Stimulated activated CD8-positive, alpha-beta memory T cell treated with anti-CD3 and anti-CD28 coated beads, Interleukin-15, amount 100 ng/mL, for 4 hours (primary cell): ENCODE measurements around the gene CLOCK.

ENCODE experiments used
- DNase-seq, 2 donors: peaks; one replicate each; pipeline ENCODE4 v3.0.0-alpha.2; 2020; ENCODE audit warnings: low read depth in 2 of 2

CLOCK gene

DNA sequence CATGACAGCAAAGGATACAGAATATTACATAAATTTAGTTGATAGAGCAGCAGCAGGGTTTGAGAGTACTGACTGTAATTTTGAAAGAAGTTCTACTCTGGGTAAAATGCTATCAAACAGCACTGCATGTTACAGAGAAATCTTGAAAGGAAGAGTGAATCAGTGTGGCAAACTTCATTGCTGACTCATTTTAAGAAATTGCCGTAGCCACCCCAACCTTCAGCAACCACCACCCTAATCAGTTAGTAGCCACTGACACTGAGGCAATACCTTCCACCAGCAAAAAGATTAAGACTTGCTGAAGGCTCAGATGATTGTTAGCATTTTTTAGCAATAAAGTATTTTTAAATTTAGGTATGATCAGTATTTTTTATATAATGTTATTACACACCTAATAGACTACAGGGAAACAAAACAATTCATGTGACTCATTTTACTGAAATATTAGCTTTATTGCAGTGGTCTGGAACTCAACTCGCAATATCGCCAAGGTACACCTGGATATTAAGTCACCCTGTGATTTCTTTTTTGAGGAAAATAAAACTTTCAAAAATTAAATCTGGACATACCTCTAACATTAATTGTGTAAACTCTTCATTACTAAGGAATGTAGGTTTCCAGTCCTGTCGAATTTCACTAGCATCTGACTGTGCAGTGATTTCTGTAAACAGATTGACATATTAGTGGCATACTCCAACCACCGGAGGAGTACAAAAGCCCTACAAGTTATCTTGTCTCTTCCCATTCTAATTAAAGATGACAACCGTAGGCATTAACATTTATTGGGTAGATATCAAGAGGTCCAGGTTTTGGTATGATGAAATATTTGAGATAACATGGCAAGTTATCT lies 71.1 kb downstream of the CLOCK start:
- no peak for DNase-seq

DNA sequence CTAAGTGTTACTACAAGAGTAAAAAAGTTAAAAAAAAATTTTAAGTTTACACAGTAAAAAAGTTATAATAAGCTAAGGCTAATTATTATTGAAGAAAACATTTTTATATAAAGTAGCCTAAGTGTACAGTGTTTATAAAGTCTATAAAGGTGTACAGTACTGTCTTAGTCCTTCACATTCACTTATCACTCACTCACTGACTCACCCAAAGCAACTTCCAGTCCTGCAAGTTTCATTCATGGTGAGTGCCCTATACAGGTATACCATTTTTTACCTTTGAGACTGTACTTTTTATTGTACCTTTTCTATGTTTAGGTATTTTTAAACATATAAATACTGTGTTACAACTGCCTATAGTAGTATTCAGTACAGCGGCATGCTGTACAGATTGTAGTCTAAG lies 76.7 kb downstream of the CLOCK start:
- no peak for DNase-seq

DNA sequence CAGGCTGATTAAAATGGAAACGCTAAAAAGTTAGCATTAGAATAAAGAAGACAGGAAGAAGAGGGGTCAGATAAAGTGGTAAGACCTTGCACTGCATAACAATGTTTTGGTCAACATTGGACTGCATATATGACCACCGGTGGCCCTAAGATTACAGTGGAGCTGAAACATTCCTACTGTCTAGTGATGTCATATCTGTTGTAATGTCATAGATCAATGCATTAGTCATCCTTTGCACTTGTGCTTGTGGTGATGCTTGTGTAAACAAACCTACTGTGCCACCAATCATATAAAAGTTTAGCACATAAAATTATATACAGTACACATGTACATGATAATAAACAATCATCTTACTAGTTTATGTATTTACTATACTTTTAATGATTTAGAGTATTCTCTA lies 78.0 kb downstream of the CLOCK start:
- DNase-seq: no peak

DNA sequence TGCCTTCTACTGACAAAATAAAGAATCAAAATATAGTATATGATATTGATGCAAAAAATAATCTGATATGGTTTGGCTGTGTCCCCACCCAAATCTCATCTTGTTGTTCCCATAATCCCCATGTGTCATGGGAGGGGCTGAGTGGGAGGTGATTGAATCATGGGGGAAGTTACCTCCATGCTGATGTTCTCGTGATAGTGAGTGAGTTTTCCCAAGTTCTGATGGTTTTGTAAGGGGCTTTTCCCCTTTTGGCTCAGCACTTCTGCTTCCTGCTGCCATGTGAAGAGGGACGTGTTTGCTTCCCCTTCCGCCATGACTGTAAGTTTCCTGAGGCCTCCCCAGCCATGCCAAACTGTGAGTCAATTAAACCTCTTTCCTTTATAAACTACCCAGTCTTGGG lies 80.7 kb downstream of the CLOCK start:
- no peak for DNase-seq

DNA sequence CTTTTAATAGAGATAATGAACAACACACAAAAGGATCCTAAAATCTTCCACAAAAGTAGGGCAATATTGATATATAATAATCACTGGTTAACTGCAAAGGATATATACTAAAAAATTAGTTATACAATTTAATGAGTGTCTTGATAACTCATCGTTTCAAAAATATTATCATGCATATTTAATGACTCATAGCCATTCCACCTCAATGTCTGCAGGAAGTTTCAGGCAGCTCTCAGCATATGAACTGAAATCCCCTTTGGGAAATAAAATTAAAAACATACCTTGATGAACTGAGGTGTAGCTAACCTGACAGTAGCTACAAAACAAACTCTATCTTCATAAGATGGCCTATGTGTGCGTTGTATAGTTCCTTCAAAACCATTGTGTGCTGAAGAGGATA lies 88.1 kb downstream of the CLOCK start:
- DNase-seq: no peak

DNA sequence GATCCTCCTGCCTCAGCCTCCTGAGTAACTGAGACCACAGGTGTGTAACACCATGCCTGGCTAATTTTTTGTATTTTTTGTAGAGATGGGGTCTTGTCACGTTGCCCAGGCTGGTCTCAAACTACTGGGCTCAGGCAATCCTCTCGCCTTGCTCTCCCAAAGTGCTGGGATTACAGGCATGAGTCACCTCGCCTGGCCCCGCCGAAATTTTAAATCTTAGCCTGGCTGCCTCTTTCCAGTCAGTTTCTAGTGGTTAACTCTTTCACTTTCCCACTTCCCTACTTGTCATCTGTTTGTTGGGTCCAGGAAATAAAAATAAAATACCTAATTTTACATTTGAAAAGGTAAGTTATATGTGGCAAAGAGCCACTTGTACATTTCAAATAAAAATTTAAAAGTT lies 88.5 kb downstream of the CLOCK start:
- DNase-seq: no peak

DNA sequence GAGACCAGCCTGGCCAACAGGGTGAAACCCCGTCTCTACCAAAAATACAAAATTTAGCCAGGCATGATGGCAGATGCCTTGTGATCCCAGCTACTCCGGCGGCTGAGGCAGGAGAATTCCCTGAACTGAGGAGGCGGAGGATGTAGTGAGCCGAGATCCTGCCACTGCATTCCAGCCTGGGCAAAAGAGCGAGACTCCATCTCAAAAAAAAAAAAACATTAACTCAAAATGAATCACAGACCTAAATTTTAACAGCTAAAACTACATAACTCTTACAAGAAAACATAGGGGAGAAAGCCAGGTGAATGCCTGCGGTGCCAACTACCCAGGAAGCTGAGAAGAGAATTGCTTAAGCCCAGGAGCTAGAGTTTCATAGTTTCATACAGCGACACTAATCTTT lies 96.1 kb downstream of the CLOCK start:
- DNase-seq: no peak

DNA sequence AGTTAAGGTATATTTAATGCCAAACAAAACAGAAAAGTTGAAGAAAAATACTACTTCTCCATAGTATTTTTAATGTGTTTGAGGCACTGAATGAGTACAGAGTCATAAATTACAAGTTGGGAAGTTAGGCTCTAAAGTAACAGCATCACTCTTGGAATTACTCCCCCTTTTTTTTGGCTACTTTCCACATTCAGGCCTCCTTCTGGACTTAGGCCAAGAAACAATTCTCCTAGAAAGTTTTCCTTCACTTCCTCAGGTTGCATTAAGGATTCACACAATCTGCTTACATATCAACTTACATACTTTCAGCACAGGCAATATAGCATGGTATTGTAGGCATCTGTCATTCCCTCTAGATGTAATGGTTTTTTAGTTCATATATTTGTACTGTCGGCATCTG lies 98.9 kb downstream of the CLOCK start:
- DNase-seq: no peak

DNA sequence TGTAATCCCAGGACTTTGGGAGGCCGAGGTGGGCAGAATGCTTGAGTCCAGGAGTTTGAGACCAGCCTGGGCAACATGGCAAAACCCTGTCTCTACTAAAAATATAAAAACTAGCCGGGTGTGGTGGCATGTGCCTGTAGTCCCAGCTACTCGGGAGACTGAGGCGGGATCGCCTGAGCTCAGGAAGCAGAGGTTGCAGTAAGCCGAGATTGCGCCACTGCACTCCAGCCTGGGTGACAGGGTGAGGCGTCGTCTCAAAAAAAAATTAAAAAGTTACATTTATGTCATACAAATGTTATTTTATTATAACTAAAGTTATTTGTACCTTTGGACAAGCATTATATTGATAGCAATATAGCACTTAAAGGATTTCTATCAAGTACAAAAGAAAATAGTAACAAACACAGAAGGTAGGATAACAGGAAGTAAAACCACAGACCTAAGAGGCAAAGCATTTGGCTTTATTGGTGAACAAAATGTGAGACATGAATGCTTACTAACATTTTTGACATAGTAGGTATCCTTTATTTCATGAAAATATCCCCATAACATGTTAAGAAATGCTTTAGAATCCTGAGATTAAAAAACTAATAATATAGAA lies 99.5 kb downstream of the CLOCK start:
- no peak for DNase-seq

DNA sequence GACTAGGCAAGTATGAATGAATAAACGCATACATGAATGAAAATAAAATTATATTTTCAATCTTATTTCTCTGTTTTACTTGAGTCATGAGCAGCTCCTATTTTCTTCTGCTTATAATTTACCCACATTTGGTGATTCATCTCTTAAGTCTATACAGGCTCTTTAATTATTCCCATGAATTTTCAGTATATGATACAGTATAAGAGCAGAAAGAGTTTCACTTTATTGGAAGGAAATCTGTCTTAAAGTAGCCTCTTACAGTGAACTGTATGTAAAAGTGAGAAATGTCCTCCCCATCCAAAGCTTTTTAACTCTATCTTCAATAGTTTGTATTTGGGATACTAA lies 100.2 kb downstream of the CLOCK start:
- DNase-seq: no peak

DNA sequence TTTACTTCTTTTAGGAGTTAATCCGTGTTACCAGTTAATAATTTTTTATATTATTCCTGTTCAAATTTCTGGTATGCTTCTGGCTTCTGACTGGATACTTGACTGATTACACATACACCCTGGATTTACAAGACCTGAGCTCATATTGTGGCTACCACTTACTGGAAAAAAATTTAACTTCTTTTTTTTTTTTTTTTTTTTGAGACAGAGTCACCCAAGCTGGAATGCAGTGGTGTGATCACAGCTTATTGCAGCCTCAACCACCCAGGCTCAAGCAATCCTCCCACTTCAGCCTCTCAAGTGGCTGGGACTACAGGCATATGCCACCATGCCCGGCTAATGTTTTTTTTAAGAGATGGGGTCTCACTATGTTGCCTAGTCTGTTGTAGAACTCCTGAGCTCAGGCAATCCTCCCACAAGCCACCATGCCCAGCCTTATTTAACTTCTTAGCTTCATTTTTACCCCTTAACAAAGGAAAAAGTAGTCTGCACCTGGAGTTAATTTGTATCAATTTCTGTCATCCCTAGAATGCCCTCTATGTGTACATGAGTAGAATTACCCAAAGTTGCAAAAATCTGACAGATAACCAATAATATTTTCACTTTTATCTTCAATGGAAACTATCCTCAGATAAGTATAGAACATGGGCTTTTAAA lies 100.7 kb downstream of the CLOCK start:
- no peak for DNase-seq

DNA sequence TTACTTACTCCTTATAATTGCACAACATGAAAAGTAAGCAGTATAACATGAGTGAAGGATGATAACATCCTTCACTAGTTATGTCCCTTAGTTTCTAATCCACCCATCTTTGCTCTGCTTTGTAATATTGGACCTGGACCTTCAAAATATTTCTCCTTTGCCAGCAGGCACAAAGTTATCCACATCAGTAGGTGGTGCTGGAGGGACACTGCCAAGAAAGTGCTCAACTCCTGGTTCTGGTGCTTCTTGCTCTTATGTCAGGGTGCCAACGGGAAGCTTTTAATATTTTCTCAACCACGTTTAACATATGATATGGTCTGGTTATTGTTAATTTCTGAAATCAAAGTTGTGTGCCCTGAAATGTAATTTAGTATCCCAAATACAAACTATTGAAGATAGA lies 101.9 kb downstream of the CLOCK start:
- DNase-seq: no peak

DNA sequence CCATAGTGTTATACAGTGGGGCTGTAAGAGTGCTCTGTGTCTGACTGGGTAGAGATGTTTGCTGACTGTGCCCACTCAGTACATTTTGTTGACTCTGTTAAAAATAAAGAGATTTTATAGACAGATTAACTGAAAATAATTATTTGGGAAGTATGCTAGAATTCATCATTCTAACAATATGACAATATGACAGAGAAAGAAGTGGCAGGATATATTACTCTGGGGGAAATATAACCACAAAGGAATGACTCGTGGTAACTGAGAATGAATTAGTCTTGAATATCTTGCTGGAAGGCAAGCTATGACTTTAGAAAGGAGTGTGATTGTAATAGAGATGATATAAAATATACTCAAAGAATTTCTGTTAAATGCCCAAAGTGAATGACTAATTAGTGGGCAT lies 104.2 kb downstream of the CLOCK start:
- DNase-seq: no peak

DNA sequence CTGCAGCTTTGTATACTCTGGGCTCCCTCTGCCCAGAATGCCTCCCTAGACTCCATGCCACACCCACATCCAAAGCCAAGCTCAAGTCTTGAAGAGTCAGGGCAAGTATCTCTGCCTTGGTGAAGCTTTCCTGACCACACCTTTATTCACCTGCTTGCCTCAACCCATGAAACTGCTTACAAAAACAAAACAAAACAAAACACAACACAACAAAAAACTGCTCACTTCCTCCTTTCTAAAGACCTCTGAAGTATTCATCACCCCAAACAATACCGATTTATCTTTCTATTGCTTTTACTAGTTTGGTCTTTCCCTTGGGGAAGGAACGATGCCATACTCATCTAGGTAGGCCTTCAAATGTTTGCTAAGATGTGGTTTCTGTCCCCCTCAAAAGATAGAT lies 105.9 kb downstream of the CLOCK start:
- DNase-seq: no peak

DNA sequence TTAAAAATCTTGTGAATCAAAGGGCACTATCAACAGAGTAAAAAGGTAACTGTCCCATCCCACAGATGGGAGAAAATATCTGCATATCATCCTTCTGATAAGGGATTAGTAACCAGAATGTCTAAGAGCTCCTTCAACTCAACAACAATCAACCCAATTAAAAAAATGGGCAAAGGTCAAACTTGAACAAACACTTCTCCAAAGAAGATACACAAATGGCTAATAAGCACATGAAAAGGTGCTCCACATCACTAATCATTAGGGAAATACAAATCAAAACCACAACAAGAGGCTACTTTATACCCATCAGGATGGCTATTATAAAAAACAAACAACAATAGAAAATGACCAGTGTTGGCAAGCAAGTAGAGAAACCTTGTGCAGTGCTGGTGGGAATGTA lies 107.7 kb downstream of the CLOCK start:
- DNase-seq: no peak

DNA sequence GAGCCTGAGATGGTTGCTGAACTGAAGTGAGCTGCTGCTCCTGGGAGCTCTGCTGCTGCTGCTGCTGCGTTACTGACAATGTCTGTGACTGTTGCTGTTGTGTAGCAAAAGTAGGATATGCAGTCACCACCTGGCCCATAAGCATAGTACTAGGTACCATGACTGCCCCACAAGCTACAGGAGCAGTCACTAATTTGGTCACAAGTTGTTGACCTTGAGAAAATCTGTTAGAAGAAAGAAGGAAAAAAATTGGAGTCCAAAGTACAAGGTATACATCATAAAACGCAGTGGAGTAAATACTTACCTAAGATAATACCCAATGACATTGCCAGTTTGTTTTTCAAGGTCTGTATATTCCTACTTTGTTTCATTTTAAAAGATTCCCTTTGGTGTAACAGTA lies 108.4 kb downstream of the CLOCK start:
- DNase-seq: no peak

DNA sequence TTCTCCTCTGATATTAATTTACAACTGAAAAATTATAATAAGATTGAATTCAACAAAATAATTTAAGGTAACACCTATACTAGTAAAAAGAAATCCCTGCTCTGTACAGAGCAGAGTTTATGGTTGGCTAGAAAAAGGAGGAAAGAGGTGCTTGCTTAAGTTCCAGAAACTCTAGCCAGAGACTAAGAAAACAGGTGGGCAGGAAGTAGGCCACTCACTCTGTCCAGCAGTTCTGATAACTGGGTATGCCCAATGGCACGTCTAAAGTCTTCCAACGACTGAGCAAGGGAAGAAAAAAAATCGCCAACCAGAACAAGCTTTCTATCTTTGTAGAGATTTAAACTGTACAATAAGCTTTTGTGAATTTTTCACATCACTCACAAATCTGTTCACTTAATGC lies 108.9 kb downstream of the CLOCK start:
- DNase-seq: no peak

DNA sequence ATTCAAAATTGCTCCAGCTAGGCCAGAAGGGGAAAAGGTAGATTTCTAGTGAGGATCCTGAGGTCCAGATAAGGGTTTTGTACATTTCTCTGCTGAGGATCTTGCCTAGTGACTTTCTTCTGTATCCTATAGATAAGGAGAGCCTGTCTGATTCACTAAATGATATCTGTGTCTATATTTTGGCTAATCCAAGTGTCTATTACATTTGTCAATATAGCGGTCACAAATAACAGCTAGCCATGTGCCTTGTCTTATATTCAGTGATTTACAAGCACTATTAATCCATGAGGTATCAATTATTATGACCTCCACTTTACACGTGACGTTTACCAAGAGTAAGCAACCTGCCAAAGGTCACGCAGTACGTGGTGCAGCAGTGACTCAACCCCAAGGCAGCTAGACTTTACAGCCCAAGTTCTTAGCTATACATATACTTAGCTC lies 109.3 kb downstream of the CLOCK start:
- no peak for DNase-seq

DNA sequence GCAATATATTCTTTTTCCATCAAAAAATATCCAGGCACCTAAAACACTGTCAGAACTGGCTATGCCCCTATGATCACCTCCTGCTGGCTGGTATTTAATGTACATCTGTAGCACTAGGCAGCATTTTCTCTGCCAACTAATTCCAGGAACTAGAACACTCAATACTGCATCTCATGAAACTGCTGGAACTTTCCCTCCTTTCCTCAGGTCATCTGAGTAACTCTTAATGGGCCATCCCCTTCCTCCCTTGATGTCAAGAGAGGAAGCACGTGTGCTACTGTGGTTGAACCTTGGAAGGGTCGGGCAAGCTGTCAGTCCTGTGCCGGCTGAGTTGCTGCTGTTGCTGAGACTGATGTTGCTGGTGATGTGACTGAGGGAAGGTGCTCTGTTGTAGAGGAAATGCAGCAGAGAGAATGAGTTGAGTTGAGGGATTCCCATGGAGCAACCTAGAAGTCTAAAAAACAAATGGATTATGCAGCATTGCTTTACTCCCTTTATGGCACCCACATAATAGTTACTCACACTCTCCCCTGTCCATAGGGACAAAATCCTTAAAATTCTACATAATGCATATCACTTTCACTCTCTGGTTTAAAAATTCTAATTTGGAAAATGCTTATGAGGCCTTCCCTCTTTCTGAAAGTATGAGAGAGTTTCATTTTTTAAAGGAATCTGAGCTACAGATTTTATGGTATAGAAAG lies 111.4 kb downstream of the CLOCK start:
- DNase-seq: no peak

DNA sequence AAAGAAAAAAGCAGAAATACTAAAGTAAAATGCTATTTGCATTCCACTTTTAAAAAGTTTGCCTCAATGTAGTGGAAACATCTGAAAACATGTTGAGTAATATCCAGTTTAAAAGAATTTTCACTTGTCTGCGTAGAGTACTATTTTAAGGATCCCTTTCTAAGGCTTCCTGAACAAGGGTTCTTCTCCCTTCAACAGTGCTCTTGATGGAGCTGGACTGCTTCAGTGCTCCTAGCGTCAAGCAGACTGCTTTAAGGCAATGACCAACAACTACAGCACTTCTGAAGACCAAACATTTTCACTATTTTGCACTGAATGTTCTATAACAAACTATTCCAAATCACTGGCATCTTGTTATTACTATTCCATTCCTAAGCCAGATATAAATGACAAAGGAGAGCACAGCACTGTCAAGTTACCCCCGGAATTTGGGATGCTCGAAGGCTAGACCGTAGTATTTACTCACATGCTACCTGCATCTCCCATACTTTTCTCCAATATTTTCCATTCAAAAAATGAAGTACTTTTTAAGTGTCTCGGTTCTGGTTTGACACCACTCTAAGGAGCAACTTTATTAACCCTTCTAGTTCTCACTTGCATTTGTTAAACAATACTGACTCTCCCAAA lies 114.9 kb downstream of the CLOCK start:
- no peak for DNase-seq

DNA sequence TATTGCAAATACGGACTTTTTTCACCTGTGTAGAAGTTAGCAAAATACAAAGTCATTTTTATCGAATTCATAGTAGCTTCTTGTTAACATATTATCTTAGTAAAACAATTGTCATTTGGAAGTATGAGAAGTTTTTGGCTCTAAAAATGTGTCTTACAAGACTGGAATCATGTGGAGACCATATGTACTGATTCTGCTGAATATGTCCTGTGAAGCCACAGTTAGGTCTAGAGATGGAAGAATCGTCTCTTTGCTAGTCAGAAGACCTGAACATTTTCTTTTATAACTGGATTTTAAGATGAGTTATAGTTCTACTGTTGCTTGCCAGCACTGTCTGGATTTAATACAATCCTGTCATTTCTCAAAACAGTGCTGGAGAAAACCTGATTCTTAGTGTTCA lies 121.9 kb downstream of the CLOCK start:
- no peak for DNase-seq

DNA sequence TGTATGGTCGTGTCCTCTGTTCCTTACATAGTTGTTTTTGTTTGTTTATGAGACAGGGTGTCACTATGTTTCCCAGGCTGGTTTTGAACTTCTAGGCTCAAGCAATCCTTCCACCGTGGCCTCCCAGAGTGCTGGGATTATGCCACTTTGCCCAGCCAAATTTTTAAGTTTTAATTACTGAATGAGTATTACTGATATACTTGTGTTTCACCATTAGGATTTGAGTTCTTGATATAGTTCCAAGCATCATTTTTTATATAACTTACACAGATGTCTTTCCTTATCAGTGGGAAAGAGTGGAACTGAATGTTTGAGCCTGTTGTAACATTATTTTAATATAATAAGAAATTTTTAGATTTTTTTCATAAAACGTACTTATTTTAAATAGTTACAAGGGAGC lies 130.5 kb downstream of the CLOCK start:
- no peak for DNase-seq
